Lung (tissue), 12 donors: Measurements from ENCODE around the gene ZNF860. TPM values are rescaled to one million over a fixed set of nuclear protein-coding genes. Genes with fewer than 3 reads are reported as not detected.
A peak's percentile ranks its signal among the peaks of the same experiment; 100 is the strongest.

Source experiments
- ATAC-seq: fragments of 200-7000 bp; cut with Tn5 transposase; one replicate; pipeline ENCODE4 v1.9.1; 2020; ENCODE audit warnings: moderate number of reproducible peaks; ENCODE audit not compliant: insufficient read depth, low FRiP score
- DNase-seq, 3 donors: peaks; one replicate each; pipeline ENCODE4 v3.0.0-alpha.2; 2013 to 2017
- H3K27ac ChIP-seq, 2 donors: one replicate each; pipeline ENCODE4 v1.5.1; 2013; ENCODE audit warnings: mild to moderate bottlenecking in 2 of 2, moderate library complexity in 2 of 2, control low read depth in 1 of 2, inconsistent platforms in 1 of 2, low read depth in 1 of 2, low read length in 1 of 2
- H3K27me3 ChIP-seq, 3 donors: one replicate each; pipeline ENCODE4 v1.5.1; 2013; ENCODE audit warnings: low read length in 2 of 3; ENCODE audit not compliant: control insufficient read depth in 3 of 3, insufficient read depth in 3 of 3
- H3K36me3 ChIP-seq, 4 donors: one replicate each; pipeline ENCODE4 v1.5.1; 2013; ENCODE audit warnings: low read length in 4 of 4, mild to moderate bottlenecking in 1 of 4, moderate library complexity in 1 of 4; ENCODE audit not compliant: control insufficient read depth in 4 of 4, insufficient read depth in 4 of 4
- H3K4me1 ChIP-seq, 5 donors: one replicate each; pipeline ENCODE4 v1.5.1; 2013; ENCODE audit warnings: low read length in 5 of 5, mild to moderate bottlenecking in 2 of 5, moderate library complexity in 1 of 5; ENCODE audit not compliant: control insufficient read depth in 5 of 5, insufficient read depth in 5 of 5
- H3K4me3 ChIP-seq: one replicate; pipeline ENCODE4 v1.5.1; 2013; ENCODE audit warnings: mild to moderate bottlenecking, control low read depth, moderate library complexity
- H3K9ac ChIP-seq, 2 donors: one replicate each; pipeline ENCODE4 v1.5.1; 2013; ENCODE audit warnings: low read length in 2 of 2, control low read depth in 1 of 2; ENCODE audit not compliant: insufficient read depth in 1 of 2
- H3K9me3 ChIP-seq, 4 donors: one replicate each; pipeline ENCODE4 v1.5.1; 2013; ENCODE audit warnings: low read length in 3 of 4, mild to moderate bottlenecking in 1 of 4, moderate library complexity in 1 of 4; ENCODE audit not compliant: control insufficient read depth in 4 of 4, insufficient read depth in 3 of 4
- CTCF ChIP-seq: IDR thresholded peaks from 2 replicates; pipeline ENCODE4 v1.5.1; 2012; ENCODE audit warnings: mild to moderate bottlenecking; ENCODE audit errors: control extremely low read depth, extremely low read depth
- WGBS, 2 donors: extraction: QIAGEN DNeasy Blood & Tissue Kit; methylation state at CpG; one replicate each; pipeline ENCODE4 v1.1.7; 2013; 5-methylcytosine and 5-hydroxymethylcytosine counted together
- polyA plus RNA-seq, 2 donors: library from polyadenylated mRNA; stranded (reverse); fragments of 200-250 nt; gene quantifications; one replicate each; pipeline ENCODE4 v1.2.1, GENCODE V29; 2013
- total RNA-seq, 2 donors: library from RNA; depleted of rRNA in 1 of 2; stranded (reverse); fragments of >200 nt in 1 of 2; gene quantifications; one replicate each; pipeline ENCODE4 v1.2.1, GENCODE V29; 2014 to 2021
- donor health status: control.
- donor health status: control.
- donor health status: Bipolar disorder and iron deficiency.
- donor health status: healthy.
- donor health status: DM: yes; HTN: yes; CAD: no.

Gene ZNF860
- total and polyA plus RNA-seq, 4 donors: 0.35 to 2.6 (median 1.4) TPM

GRCh38 chr3:31947671-31948091, 33.9 kb upstream of the ZNF860 start:
- Histone ChIP-seq H3K9me3 (no peaks in the 10 kb centered on the region), H3K4me1 (peaks cover 0 to 18% (median 7%) of the 10 kb centered on the region in 5 donors), H3K36me3 (no peaks in the 10 kb centered on the region), H3K9ac (no peak overlapping the region), H3K27me3 (no peaks in the 10 kb centered on the region), H3K4me3 (no peak overlapping the region), H3K27ac (no peak overlapping the region)
- DNase-seq (peak in 1 of 3 donors; percentile 25), ATAC-seq (no peak)
- WGBS, 2 donors: 57 to 64% methylated on average over 6 of the region's 6 CpGs
- no peak for TF ChIP-seq CTCF

GRCh38 chr3:31948280-31948679, 33.3 kb upstream of the ZNF860 start:
- Histone ChIP-seq H3K9me3 (no peaks in the 10 kb centered on the region), H3K27me3 (no peaks in the 10 kb centered on the region), H3K27ac (no peak overlapping the region), H3K36me3 (no peaks in the 10 kb centered on the region), H3K4me3 (no peak overlapping the region), H3K4me1 (peaks cover 0 to 18% (median 7%) of the 10 kb centered on the region in 5 donors), H3K9ac (no peak overlapping the region)
- no peak for DNase-seq
- 88 to 91% methylated on average over 6 of the region's 6 CpGs for WGBS, 2 donors
- TF ChIP-seq CTCF: no peak
- no peak for ATAC-seq

- DNase-seq: no peak
- H3K9me3 ChIP-seq: peaks cover 0 to 10% (median 2%) of the 10 kb centered on the region in 4 donors
- no peak overlapping the region for H3K9ac ChIP-seq
- WGBS, 2 donors: 65 to 74% methylated on average over 4 of the region's 4 CpGs
- H3K4me3 ChIP-seq: no peak overlapping the region
- H3K36me3 ChIP-seq: no peaks in the 10 kb centered on the region
- peaks cover 0 to 12% (median 2%) of the 10 kb centered on the region in 5 donors for H3K4me1 ChIP-seq
- no peak for TF ChIP-seq CTCF
- no peaks in the 10 kb centered on the region for H3K27me3 ChIP-seq
- no peak overlapping the region for H3K27ac ChIP-seq
- no peak for ATAC-seq
Observed at GRCh38 chr3:31952205-31952604, 29.3 kb upstream of the ZNF860 start.

DNA sequence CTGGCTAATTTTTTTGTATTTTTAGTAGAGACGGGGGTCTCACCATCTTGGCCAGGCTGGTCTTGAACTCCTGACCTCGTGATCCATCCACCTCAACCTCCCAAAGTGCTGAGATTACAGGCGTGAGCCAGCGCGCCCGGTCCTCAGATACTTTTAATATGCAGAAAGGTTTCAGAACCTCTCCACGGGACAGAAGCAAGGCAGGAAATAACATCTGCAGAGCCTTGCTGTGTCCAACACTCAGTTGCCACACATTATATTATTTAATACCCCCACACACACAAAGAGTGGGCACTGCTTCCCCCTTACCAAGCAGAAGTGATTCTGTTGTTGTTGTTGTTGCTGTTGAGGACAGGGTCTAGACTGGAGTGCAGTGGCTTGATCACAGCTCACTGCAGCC, 28.5 kb upstream of the ZNF860 start:
- peaks cover 0 to 11% (median 6%) of the 10 kb centered on the region in 5 donors for H3K4me1 ChIP-seq
- no peaks in the 10 kb centered on the region for H3K36me3 ChIP-seq
- no peak overlapping the region for H3K9ac ChIP-seq
- DNase-seq (no peak), ATAC-seq (no peak)
- no peak overlapping the region for H3K4me3 ChIP-seq
- H3K9me3 ChIP-seq: peaks cover 0 to 10% (median 2%) of the 10 kb centered on the region in 4 donors
- TF ChIP-seq CTCF: no peak
- H3K27ac ChIP-seq: no peak overlapping the region
- 88 to 92% methylated on average over 7 of the region's 7 CpGs for WGBS, 2 donors
- H3K27me3 ChIP-seq: no peaks in the 10 kb centered on the region
